WTC11 (cell line): ENCODE measurements around the gene FOXRED2.

Experiments
- CBFB ChIP-seq: sonication (generic); formaldehyde crosslinking; IDR thresholded peaks from 2 replicates; pipeline ENCODE4 v1.8.1; 2022; ENCODE audit warnings: mild to moderate bottlenecking, low read depth, missing genetic modification reagents
- ESRRA ChIP-seq: sonication (generic); formaldehyde crosslinking; IDR thresholded peaks from 2 replicates; pipeline ENCODE4 v1.8.1; 2022; ENCODE audit warnings: mild to moderate bottlenecking, missing genetic modification reagents, borderline replicate concordance
- FOXP1 ChIP-seq: sonication (generic); formaldehyde crosslinking; IDR thresholded peaks from 2 replicates; pipeline ENCODE4 v1.8.0; 2022; ENCODE audit warnings: missing genetic modification reagents, mild to moderate bottlenecking, moderate library complexity, borderline replicate concordance
- RELA ChIP-seq: sonication (generic); formaldehyde crosslinking; IDR thresholded peaks from 2 replicates; pipeline ENCODE4 v1.8.1; 2022; ENCODE audit warnings: missing genetic modification reagents, mild to moderate bottlenecking, borderline replicate concordance
- ZNF416 ChIP-seq: fragments of 250-450 bp; sonication (Bioruptor Pico); IDR thresholded peaks from 2 replicates; pipeline ENCODE4 v1.9.0; 2021; ENCODE audit warnings: mild to moderate bottlenecking, inconsistent platforms
- TF ChIP-seq, protein P1 (sequence below): fragments of 200-600 bp; IDR thresholded peaks from 2 replicates; pipeline ENCODE4 v1.8.0; 2022; ENCODE audit warnings: antibody characterized with exemption
- TF ChIP-seq, protein P2 (sequence below): sonication (generic); formaldehyde crosslinking; conservative IDR thresholded peaks from 2 replicates; pipeline ENCODE4 v1.8.1; 2022; ENCODE audit warnings: mild to moderate bottlenecking, missing genetic modification reagents
- TF ChIP-seq, protein P3 (sequence below): sonication (generic); formaldehyde crosslinking; IDR thresholded peaks from 2 replicates; pipeline ENCODE4 v1.8.0; 2023; ENCODE audit warnings: missing genetic modification reagents
- TF ChIP-seq, protein P4 (sequence below): sonication (generic); formaldehyde crosslinking; IDR thresholded peaks from 2 replicates; pipeline ENCODE4 v1.8.1; 2022; ENCODE audit warnings: low read depth, missing genetic modification reagents, borderline replicate concordance

DNA sequence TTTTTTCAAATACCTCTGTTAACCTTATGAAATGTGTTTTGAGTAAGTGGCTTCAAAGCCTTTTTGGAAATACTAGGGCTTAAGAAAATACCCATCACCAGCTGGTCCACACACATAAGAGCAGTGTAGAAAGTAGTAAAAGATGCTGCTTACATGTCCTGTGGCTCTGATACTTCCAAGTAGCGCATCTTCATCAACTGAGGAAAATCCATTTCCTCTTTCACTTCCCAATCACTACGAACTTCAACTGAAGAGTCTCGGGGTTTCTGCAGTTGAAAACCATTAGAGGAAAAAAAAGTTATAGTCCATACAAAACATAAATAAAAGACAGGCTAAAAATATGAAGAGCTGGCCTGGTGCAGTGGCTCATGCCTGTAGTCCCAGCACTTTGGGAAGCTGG is 13.6 kb upstream of the FOXRED2 start:
- TF ChIP-seq, protein P1, sequence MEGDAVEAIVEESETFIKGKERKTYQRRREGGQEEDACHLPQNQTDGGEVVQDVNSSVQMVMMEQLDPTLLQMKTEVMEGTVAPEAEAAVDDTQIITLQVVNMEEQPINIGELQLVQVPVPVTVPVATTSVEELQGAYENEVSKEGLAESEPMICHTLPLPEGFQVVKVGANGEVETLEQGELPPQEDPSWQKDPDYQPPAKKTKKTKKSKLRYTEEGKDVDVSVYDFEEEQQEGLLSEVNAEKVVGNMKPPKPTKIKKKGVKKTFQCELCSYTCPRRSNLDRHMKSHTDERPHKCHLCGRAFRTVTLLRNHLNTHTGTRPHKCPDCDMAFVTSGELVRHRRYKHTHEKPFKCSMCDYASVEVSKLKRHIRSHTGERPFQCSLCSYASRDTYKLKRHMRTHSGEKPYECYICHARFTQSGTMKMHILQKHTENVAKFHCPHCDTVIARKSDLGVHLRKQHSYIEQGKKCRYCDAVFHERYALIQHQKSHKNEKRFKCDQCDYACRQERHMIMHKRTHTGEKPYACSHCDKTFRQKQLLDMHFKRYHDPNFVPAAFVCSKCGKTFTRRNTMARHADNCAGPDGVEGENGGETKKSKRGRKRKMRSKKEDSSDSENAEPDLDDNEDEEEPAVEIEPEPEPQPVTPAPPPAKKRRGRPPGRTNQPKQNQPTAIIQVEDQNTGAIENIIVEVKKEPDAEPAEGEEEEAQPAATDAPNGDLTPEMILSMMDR = no peak
- TF ChIP-seq ESRRA (CRISPR knock-in tag) (no peak), FOXP1 (CRISPR knock-in tag) (no peak), RELA (CRISPR knock-in tag) (no peak), CBFB (no peak), ZNF416 (no peak)
- TF ChIP-seq, protein P2, sequence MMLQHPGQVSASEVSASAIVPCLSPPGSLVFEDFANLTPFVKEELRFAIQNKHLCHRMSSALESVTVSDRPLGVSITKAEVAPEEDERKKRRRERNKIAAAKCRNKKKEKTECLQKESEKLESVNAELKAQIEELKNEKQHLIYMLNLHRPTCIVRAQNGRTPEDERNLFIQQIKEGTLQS = no peak
- TF ChIP-seq, protein P3, sequence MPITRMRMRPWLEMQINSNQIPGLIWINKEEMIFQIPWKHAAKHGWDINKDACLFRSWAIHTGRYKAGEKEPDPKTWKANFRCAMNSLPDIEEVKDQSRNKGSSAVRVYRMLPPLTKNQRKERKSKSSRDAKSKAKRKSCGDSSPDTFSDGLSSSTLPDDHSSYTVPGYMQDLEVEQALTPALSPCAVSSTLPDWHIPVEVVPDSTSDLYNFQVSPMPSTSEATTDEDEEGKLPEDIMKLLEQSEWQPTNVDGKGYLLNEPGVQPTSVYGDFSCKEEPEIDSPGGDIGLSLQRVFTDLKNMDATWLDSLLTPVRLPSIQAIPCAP (CRISPR knock-in tag) = no peak
- TF ChIP-seq, protein P4, sequence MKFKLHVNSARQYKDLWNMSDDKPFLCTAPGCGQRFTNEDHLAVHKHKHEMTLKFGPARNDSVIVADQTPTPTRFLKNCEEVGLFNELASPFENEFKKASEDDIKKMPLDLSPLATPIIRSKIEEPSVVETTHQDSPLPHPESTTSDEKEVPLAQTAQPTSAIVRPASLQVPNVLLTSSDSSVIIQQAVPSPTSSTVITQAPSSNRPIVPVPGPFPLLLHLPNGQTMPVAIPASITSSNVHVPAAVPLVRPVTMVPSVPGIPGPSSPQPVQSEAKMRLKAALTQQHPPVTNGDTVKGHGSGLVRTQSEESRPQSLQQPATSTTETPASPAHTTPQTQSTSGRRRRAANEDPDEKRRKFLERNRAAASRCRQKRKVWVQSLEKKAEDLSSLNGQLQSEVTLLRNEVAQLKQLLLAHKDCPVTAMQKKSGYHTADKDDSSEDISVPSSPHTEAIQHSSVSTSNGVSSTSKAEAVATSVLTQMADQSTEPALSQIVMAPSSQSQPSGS (CRISPR knock-in tag) = no peak
